Fibroblast of gingiva (primary cell): ENCODE data around the gene TNXB.
A peak's percentile ranks its signal among the peaks of the same experiment; 100 is the strongest.
"Not testable (repeated sequence)": the region's sequence is repeated elsewhere in the genome, so short reads cannot be mapped to it uniquely, and the experiment has no call there.

Source experiments
- DNase-seq: peaks from one replicate; pipeline ENCODE4 v3.0.0-alpha.2; 2011; ENCODE audit warnings: low read depth

TNXB gene

DNA sequence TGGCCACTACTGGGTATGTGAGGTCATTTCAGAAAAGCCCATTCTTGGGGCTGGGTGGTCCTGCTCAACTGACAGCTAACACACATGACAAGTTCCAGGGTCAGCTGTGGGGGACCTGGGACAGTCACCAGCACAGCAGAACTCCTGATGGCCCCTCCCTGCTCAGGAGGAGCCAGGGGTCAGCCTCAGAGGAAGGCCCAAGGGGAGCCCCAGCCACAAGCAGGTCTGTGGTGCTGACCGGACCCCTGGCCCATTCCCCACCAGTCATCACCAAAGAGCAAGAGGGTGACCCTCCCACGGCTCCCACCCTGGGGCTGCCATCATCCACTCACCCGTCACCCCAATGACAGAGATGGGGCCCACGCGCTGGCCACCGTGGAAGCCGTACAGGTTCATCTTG lies 52.9 kb downstream of the TNXB start:
- no peak for DNase-seq

DNA sequence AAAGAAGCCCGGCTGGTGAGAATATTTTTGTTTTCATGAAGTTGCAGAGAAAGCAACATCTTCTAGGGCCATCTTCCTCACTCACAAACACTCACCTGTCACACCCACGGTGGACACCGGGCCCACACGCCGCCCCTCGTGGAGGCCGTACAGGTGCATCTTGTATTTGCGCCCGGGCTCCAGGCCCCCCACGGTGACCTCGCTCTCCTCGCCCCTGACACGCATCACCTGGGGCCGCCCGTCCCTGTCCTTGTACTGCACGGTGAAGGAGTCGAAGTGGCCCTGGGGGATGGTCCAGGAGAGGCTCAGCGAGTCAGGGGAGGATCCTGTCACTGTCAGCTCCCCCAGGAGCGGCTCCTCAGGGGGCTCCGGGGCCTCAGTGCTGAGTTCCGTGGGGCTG lies 53.4 kb downstream of the TNXB start:
- not testable (repeated sequence) for DNase-seq

DNA sequence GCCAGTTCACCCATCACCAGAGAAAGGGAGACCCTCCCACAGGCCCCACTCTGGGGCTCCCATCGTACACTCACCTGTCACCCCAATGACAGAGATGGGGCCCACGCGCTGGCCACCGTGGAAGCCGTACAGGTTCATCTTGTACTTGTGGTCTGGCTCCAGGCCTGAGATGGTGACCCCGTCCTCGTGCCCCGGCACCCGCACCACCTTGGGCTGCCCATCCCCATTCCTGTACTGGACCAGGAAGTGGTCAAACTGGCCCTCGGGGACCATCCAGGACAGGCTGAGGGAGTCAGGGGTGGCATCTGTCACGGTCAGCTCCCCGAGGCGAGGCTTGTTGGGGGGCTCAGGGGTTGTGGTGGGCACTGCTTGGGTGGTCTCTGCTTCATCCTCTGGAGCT lies 55.8 kb downstream of the TNXB start:
- not testable (repeated sequence) for DNase-seq

DNA sequence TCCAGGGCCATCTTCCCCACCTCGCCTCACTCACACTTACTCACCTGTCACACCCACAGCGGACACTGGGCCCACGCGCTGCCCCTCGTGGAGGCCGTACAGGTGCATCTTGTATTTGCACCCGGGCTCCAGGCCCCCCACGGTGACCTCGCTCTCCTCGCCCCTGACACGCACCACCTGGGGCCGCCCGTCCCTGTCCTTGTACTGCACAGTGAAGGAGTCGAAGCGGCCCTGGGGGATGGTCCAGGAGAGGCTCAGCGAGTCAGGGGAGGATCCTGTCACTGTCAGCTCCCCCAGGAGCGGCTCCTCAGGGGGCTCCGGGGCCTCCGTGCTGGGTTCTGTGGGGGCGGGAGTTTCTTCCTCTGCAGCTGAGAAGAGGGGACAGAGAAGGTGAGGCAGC lies 56.5 kb downstream of the TNXB start:
- not testable (repeated sequence) for DNase-seq

DNA sequence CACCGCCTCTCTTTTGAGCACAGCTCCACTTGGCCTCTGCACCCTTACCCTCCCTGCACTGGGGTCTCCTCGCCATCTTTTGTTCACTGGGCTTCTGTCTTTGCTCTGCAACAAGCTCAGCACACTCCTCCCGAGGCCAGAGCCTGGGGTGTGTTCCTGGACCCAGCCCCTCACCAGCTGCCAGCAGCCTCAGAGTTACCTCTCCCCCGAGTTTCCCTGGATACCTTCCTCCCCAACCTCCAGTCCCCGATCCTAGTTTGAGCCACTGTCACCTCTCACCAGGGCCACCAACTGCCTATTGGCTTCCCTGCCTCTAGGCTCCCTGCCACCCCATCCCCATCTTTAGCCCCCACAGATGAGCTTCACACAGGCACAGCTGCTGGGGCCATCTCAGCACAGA lies 58.6 kb downstream of the TNXB start:
- no peak for DNase-seq

DNA sequence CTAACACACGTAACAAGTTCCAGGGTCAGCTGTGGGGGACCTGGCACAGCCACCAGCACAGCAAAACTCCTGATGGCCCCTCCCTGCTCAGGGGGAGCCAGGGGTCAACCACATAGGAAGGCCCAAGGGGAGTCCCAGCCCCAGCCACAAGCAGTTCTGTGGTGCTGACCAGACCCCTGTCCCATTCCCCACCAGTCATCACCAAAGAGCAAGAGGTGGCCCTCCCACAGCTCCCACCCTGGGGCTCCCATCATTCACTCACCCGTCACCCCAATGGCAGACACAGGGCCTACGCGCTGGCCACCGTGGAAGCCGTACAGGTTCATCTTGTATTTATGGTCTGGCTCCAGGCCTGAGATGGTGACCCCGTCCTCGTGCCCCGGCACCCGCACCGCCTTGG lies 59.4 kb downstream of the TNXB start:
- DNase-seq: not testable (repeated sequence)

DNA sequence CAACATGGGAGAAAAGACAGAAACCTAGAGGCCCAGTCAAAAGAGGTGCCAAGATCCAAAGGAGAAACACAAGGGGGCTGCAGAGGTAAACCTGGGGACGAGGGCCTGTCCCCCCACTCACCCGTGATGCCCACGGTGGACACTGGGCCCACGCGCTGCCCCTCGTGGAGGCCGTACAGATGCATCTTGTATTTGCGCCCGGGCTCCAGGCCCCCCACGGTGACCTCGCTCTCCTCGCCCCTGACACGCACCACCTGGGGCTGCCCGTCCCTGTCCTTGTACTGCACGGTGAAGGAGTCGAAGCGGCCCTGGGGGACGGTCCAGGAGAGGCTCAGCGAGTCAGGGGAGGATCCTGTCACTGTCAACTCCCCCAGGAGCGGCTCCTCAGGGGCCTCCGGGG lies 60.0 kb downstream of the TNXB start:
- DNase-seq: not testable (repeated sequence)

DNA sequence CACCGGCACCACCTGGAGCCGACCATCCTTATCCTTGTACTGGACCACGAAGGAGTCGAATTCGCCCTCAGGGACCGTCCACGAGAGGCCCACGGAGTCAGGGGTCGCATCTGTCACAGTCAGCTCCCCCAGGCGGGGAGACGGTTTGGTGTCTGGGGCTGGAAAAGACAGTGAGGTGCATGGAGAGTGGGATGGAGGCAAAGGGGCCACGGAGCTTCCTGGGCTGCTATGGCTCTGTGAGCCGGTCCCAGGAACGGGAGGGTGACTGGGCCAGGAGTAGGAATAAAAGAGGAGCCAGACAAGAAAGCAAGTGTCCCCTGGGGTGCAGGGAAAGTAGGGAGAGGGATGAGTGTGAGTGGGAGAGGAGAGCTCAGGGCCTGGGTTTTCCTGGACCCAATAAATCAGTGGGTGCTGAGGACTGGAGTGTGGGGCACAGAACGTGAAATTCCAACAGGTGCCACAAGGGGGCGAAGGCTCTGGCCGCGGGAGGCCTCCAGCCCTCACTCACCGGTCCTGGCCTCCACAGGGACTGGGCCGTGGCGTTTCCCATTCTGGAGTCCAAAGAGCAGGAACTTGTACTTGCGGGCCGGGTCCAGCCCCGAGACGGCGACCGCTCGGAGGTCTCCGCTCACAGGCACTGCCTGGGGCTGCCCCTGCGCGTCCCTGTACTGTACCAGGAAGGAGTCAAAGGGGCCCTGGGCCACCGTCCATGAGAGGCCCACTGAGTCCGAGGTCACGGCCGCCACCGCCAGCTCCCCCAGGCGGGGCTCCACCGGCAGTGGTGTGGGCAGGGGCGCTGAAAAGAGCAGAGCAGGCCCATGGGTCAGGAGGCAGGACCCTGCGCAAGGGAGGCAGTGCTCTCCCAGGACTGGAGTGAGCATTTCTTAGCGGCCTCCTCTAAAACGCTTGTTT lies 61.0 kb downstream of the TNXB start:
- DNase-seq: peak; percentile 45

DNA sequence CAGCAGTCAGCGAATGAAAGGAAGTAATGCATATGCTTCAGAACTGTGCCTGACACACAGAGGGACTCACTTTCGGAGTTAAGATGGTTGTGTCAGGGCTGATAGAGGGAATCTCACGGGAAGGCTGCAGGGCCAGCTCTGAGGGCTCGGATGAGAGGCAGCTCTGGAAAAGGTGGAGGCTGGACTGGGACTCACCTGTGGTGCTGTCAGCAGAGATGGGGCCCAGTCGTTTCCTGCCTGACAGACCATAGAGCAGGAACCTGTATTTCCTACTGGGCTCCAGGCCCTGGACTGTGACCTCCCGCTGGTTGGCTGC lies 61.6 kb downstream of the TNXB start:
- DNase-seq: no peak

DNA sequence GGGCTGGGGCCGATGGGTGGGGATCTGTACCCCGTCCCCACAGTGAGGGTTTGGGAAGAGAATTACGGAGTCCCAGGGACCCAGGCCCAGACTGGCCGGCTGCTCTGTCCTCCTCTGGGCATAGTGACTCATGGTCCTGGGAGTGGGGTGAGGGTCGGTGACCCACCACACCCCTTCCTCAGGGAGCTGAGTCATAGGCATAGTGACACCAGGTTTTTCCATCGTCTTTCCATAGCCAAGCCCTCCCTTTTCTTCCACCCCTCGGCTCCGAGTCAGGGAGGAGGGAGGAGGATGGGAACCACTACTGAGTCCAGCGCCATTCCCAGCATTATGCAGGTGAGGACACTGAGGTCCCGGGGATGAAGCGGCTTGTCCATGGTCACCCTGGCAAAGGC lies 62.1 kb downstream of the TNXB start:
- DNase-seq: peak; percentile 30

DNA sequence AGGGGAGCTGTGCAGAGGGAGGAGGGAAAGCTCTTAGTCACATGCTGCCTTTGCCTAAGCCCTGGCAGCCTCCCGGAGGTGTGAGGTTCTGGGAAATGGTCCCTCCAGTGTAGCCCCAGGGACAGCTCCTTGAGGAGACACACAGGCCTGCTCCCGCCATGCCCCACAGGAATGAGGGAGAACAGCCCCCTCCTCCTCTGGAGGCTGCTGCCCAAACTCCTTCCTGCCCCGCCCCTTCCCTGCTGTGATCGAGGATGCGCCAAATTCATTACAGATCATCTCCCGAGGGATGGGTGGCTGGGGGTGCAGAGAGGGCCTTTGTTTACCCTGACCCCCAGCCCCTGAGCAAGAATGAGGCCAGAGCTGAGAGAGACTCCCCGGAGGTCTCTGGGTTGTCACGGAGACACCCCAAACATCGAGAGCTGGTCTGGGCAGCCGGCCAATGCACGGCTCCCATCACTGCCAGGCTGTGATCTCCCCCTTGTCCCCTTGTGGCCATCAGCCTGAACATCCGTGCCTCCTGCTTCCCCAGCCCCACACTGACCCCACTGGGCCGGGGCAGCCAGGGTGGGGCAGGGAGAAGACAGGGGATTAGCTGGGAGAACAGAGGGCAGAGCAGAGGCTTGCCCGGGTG lies 62.6 kb downstream of the TNXB start:
- peak; percentile 18 for DNase-seq

DNA sequence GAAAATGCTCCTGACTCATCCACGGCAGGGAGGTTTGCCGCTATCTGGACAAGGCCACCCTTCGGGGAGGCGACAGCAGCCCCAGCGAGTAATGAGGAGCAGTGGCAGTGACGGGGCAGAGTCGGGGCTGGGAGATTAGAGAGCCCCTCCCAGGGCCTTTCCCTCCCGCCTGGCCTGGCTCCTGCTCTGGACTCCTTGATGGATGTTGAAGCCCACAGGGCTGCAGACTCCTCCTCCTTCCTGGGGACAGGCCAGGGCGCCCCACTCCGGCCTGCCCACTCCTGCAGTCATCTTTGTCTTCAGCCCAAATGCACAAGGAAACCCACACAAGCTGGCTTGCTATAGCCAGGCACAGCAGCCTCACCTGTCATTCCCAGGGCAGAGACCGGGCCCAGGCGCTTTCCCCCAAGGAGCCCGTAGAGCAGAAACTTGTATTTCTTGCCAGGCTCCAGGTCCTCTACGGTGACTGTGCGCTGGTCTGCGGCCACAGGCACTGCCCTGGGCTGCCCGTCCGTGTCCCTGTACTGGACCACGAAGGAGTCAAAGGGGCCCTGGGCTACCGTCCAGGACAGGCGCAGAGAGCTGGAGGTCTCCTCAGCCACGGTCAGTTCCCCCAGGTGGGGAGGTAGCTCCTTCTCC lies 63.2 kb downstream of the TNXB start:
- DNase-seq: no peak

DNA sequence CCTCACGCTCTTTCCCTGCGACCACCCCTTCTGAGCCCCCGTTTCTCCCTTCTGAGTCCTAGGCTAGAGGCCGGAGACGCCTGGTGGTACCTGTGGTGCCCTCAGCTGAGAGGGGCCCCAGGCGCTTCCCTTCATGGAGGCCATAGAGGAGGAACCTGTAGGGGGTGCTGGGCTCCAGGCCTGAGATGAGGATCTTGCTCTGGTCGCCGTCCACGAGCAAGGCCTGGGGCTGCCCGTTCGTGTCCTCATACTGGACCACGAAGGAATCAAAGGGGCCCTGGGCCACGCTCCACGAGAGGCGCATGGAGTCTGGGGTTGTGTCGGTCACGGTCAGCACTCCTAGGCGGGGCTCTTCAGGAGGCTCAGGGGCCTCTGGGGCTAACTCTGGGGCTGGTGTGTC lies 64.2 kb downstream of the TNXB start:
- DNase-seq: not testable (repeated sequence)

DNA sequence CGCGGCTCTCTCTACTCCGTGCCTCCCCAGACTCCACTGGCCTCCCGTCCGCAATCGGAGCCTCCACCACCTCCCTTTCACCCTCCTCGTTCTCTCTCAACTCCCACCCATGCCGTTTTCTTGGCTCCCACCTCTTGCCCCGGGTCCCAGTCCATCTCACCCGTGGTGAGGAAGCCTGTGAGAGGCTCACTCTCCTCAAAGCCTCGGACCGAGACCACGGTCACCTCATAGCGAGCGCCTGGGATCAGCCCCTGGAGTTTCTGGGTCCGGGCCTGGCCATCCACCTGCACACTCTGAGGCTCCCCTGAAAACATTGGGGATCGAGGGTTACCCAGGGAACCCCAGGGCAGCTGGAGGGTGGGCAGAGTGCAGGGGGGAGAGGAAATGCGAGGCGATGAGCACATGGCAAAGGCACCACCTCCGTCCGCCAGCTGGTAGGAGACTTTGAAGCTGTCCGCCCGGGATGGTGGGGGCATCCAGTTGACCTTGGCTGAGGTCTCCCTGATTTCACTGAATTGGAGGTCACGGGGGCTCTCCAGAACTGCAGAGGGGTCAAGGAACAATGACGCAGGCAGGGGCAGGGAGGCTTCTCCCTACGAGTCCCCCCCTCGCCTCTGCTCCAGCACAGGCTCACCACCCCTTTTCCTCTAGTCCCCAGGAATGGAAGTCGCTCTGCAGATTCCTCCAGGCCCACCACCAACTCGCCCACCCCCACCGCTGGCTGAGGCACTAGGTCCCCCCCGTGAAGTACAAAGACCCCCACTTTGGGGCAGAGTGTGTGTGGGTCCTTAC lies 65.4 kb downstream of the TNXB start:
- not testable (repeated sequence) for DNase-seq

DNA sequence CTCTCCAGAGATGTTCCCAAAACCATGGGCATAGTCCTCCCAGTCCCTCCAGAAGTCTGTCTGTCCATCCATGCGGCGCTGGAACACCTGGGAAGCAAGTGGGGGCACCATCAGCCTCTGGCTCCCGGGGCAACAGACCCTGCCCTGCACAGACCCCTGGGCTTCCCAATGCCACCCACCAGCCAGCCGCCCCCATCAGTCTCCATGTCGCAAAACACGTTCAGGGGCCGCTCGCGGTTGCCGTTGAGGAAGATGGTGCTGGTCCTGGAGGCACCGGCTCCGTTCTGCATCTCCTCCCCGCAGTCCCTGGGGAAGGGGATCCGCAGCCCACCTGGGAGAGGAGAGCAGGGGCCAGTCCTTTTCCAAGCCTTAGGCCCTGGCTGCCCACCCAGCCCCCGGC lies 66.9 kb downstream of the TNXB start:
- not testable (repeated sequence) for DNase-seq

DNA sequence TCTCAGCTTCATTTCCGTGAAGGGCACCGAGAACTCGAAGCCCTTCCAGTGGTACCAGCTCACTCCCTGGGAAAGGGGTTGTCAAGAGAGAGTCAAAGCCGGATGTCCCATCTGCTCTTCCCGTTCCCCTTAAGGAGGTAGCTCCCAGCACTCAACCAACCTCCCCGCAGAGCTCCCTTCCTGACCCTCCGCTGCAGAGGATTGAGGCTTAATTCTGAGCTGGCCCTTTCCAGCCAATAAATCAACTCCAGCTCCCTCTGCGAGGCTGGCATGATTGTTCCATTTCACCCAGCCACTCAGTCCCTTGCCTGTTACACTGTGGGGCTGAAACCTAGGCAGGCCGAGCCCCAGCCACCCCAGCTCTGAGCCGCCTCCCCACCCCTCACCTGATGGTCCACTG lies 67.8 kb downstream of the TNXB start:
- not testable (repeated sequence) for DNase-seq

DNA sequence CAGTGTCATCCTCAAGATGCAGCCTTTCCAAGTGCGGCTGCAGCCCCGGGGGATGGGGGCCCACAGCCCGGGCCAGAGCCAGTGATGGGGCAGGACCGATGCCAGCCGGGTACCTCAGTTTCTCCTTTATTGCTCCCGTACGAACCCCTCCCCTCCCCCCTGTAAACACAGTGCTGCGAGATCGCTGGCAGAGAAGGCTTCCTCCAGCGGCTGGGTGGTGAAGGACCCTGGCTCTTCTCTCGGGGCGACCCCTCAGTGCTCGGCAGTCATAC lies 68.2 kb downstream of the TNXB start:
- not testable (repeated sequence) for DNase-seq

DNA sequence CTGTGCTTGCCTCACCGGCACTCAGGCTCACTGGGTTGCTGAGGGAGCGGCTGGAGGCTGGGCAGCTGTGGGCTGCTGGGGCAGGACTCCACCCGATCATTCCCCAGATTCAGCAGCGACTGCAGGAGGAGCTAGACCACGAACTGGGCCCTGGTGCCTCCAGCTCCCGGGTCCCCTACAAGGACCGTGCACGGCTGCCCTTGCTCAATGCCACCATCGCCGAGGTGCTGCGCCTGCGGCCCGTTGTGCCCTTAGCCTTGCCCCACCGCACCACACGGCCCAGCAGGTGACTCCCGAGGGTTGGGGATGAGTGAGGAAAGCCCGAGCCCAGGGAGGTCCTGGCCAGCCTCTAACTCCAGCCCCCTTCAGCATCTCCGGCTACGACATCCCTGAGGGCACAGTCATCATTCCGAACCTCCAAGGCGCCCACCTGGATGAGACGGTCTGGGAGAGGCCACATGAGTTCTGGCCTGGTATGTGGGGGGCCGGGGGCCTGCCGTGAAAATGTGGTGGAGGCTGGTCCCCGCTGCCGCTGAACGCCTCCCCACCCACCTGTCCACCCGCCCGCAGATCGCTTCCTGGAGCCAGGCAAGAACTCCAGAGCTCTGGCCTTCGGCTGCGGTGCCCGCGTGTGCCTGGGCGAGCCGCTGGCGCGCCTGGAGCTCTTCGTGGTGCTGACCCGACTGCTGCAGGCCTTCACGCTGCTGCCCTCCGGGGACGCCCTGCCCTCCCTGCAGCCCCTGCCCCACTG lies 68.7 kb downstream of the TNXB start:
- DNase-seq: not testable (repeated sequence)

DNA sequence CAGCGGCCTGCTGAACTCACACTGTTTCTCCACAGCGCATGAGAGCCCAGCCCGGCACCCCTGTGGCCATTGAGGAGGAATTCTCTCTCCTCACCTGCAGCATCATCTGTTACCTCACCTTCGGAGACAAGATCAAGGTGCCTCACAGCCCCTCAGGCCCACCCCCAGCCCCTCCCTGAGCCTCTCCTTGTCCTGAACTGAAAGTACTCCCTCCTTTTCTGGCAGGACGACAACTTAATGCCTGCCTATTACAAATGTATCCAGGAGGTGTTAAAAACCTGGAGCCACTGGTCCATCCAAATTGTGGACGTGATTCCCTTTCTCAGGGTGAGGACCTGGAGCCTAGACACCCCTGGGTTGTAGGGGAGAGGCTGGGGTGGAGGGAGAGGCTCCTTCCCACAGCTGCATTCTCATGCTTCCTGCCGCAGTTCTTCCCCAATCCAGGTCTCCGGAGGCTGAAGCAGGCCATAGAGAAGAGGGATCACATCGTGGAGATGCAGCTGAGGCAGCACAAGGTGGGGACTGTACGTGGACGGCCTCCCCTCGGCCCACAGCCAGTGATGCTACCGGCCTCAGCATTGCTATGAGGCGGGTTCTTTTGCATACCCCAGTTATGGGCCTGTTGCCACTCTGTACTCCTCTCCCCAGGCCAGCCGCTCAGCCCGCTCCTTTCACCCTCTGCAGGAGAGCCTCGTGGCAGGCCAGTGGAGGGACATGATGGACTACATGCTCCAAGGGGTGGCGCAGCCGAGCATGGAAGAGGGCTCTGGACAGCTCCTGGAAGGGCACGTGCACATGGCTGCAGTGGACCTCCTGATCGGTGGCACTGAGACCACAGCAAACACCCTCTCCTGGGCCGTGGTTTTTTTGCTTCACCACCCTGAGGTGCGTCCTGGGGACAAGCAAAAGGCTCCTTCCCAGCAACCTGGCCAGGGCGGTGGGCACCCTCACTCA lies 69.5 kb downstream of the TNXB start:
- DNase-seq: not testable (repeated sequence)

DNA sequence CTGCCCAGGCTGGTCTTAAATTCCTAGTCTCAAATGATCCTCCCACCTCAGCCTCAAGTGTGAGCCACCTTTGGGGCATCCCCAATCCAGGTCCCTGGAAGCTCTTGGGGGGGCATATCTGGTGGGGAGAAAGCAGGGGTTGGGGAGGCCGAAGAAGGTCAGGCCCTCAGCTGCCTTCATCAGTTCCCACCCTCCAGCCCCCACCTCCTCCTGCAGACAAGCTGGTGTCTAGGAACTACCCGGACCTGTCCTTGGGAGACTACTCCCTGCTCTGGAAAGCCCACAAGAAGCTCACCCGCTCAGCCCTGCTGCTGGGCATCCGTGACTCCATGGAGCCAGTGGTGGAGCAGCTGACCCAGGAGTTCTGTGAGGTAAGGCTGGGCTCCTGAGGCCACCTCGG lies 70.3 kb downstream of the TNXB start:
- not testable (repeated sequence) for DNase-seq
